ENCODE measurements around the gene TWIST2. TPM values are rescaled to one million over a fixed set of nuclear protein-coding genes. Genes with fewer than 3 reads are reported as not detected.

The TWIST2 gene
- total RNA-seq, 1 experiment from 2014 or later, result 5.0 TPM

- Histone ChIP-seq H3K9me3 (ENCODE audit: insufficient read depth, low read depth) (no peaks in the 10 kb centered on the region), H3K36me3 (ENCODE audit: low read depth) (no peaks in the 10 kb centered on the region), H3K4me2 (no peak overlapping the region), H3F3A (ENCODE audit: insufficient read depth, low read depth) (no peaks in the 10 kb centered on the region), H2AFZ (no peak overlapping the region), H4K20me1 (ENCODE audit: insufficient read depth) (no peaks in the 10 kb centered on the region), H3K9me2 (ENCODE audit: insufficient read depth) (no peaks in the 10 kb centered on the region), H3K79me2 (ENCODE audit: low read depth) (no peaks in the 10 kb centered on the region), H3K4me3 (no peak overlapping the region), H3K4me1 (replicated peaks; ENCODE audit: insufficient read depth) (no peaks in the 10 kb centered on the region), H3K27me3 (ENCODE audit: insufficient read depth, low read depth) (peaks cover 92% of the 10 kb centered on the region), H3K27ac (no peak overlapping the region)
- BruUV-seq (replicated peaks), result no TSS peak
- intact Hi-C loops (cut with micrococcal nuclease; ENCODE audit: unreplicated experiment), result no loop called here
- ChIA-PET CTCF (no interaction called here), POLR2A (ENCODE audit: unreplicated experiment) (no interaction called here)
- DNase-seq, result no peak
- no peak for TF ChIP-seq EZH2 (IDR thresholded peaks at IDR 0.05; ENCODE audit: low read depth)
- TF ChIP-seq, protein P1, sequence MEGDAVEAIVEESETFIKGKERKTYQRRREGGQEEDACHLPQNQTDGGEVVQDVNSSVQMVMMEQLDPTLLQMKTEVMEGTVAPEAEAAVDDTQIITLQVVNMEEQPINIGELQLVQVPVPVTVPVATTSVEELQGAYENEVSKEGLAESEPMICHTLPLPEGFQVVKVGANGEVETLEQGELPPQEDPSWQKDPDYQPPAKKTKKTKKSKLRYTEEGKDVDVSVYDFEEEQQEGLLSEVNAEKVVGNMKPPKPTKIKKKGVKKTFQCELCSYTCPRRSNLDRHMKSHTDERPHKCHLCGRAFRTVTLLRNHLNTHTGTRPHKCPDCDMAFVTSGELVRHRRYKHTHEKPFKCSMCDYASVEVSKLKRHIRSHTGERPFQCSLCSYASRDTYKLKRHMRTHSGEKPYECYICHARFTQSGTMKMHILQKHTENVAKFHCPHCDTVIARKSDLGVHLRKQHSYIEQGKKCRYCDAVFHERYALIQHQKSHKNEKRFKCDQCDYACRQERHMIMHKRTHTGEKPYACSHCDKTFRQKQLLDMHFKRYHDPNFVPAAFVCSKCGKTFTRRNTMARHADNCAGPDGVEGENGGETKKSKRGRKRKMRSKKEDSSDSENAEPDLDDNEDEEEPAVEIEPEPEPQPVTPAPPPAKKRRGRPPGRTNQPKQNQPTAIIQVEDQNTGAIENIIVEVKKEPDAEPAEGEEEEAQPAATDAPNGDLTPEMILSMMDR (conservative IDR thresholded peaks at IDR 0.05), result no peak
These were observed 77.4 kb downstream of the TWIST2 start for GRCh38 chr2:238925281-238925680.

DNA sequence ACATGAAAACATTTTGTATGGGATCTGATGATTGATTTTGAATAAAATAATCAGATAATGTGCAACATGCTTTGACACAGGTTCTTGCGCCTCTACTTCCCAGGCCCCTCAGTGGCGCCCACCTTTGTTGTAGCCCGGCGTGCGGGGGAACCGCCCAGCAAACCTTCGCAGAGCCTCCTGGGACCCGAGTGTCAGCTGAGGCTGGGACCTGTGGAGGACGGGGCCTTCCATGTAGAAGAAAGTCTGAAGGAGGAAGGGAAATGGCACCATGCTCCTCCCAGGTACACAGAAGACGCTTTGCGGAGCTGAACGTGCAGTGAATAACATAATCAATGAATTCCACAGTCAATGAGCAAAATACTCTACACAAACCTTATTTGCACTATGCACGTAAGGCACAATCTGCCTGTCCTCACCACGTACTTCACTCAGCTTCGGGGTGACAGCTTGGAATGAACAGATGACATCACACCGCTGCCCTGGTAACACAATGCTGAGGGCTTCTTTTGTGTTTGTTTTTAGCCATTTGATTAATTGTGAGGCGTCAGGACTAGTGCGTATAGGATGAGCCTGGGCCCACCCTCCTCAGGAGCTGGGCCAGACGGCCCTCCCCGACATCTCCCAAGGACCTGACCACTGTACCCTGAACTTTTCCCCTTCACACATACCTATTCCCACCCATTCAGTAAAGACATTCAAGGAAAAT lies 78.1 kb downstream of the TWIST2 start:
- no peaks in the 10 kb centered on the region for H3K4me1 ChIP-seq (replicated peaks; ENCODE audit: insufficient read depth)
- H2AFZ ChIP-seq, result no peak overlapping the region
- H3K36me3 ChIP-seq (ENCODE audit: low read depth), result no peaks in the 10 kb centered on the region
- no peak overlapping the region for H3K4me2 ChIP-seq
- intact Hi-C loops (cut with micrococcal nuclease; ENCODE audit: unreplicated experiment), result no loop called here
- H3K79me2 ChIP-seq (ENCODE audit: low read depth), result no peaks in the 10 kb centered on the region
- no peak overlapping the region for H3K4me3 ChIP-seq
- no peak for DNase-seq
- no peaks in the 10 kb centered on the region for H3F3A ChIP-seq (ENCODE audit: insufficient read depth, low read depth)
- CTCF ChIA-PET, result no interaction called here
- POLR2A ChIA-PET (ENCODE audit: unreplicated experiment), result no interaction called here
- peaks cover 99% of the 10 kb centered on the region for H3K27me3 ChIP-seq (ENCODE audit: insufficient read depth, low read depth)
- no peaks in the 10 kb centered on the region for H4K20me1 ChIP-seq (ENCODE audit: insufficient read depth)
- no TSS peak for BruUV-seq (replicated peaks)
- no peaks in the 10 kb centered on the region for H3K9me2 ChIP-seq (ENCODE audit: insufficient read depth)
- no peak overlapping the region for H3K27ac ChIP-seq
- TF ChIP-seq EZH2 (IDR thresholded peaks at IDR 0.05; ENCODE audit: low read depth), result no peak
- TF ChIP-seq, protein P1 (conservative IDR thresholded peaks at IDR 0.05), result no peak
- H3K9me3 ChIP-seq (ENCODE audit: insufficient read depth, low read depth), result no peaks in the 10 kb centered on the region

DNA sequence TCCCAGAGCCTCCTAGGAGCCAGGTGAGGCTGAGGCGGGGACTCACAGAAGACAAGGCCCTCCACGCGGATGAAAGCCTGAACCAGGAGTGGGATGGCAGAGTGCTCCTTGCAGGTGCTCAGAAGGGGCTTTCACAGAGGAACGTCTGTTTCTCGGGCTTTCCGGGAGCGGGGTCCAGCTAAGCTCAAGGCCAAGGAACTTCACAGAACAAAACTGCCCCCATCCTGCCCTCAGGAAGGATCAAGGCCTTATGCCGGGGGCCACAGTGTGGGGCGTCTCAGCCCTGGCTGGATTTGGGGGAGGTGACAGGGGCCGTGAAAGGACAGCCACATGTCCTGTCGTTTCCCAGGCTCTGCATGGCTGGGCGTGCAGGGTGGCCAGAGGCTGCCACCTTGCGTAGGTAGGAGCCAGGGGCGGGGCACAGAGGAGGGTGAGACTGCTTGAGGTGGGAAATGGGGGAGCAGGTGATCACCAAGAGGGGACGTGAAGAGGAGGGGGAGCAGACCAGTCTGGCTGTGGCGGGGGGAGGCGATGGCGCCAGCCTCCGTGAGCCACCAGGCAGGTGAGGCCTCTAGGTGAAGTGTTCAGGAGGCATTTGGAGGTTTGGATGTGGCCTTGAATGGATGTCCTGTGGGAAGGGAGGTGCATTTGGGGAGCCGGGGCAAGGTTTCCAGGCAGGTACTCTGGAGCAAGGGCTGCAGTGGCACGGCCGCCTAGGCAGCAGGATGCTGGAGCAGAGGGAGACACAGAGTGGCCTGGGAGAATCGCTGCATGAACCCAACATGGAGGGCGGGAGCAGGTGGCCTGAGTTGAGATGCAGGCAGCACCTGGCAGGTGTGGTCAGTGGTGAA lies 79.1 kb downstream of the TWIST2 start:
- H3K9me2 ChIP-seq (ENCODE audit: insufficient read depth), result 0 out of 2 replicates have a peak, but pooled peaks cover 6% of the 10 kb centered on the region
- no peaks in the 10 kb centered on the region for H3K36me3 ChIP-seq (ENCODE audit: low read depth)
- CTCF ChIA-PET, result no interaction called here
- no TSS peak for BruUV-seq (replicated peaks)
- no peak overlapping the region for H3K4me2 ChIP-seq
- TF ChIP-seq, protein P1 (conservative IDR thresholded peaks at IDR 0.05), result no peak
- TF ChIP-seq EZH2 (IDR thresholded peaks at IDR 0.05; ENCODE audit: low read depth), result no peak
- no peaks in the 10 kb centered on the region for H3K9me3 ChIP-seq (ENCODE audit: insufficient read depth, low read depth)
- H3K4me3 ChIP-seq, result no peak overlapping the region
- no peaks in the 10 kb centered on the region for H3F3A ChIP-seq (ENCODE audit: insufficient read depth, low read depth)
- H2AFZ ChIP-seq, result no peak overlapping the region
- no peak overlapping the region for H3K27ac ChIP-seq
- no peaks in the 10 kb centered on the region for H4K20me1 ChIP-seq (ENCODE audit: insufficient read depth)
- H3K79me2 ChIP-seq (ENCODE audit: low read depth), result no peaks in the 10 kb centered on the region
- DNase-seq, result no peak
- H3K27me3 ChIP-seq (ENCODE audit: insufficient read depth, low read depth), result peaks cover 99% of the 10 kb centered on the region
- intact Hi-C loops (cut with micrococcal nuclease; ENCODE audit: unreplicated experiment), result no loop called here
- POLR2A ChIA-PET (ENCODE audit: unreplicated experiment), result no interaction called here
- no peaks in the 10 kb centered on the region for H3K4me1 ChIP-seq (replicated peaks; ENCODE audit: insufficient read depth)
